Activated CD4-positive, alpha-beta T cell treated with anti-CD3 and anti-CD28 coated beads, Interleukin-2, amount 10 ng/mL, durations not matched to agents 7 days and 5 days (primary cell): ENCODE data around the gene IPO4. TPM values are rescaled to one million over a fixed set of nuclear protein-coding genes. Genes with fewer than 3 reads are reported as not detected.

ENCODE experiments used
- CTCF ChIA-PET: fragments of 350-600 bp; sonication (Branson Sonifier 250); formaldehyde crosslinking; loops from one replicate; lab custom pipeline; 2021; ENCODE audit warnings: antibody characterized with exemption; lab: Charles Lee
- POLR2A ChIA-PET: fragments of 350-600 bp; sonication (Branson Sonifier 250); formaldehyde crosslinking; loops from one replicate; lab custom pipeline; 2021; ENCODE audit warnings: antibody characterized with exemption; lab: Charles Lee
- DNase-seq: peaks from one replicate; pipeline ENCODE4 v3.0.0-alpha.2; 2020
- H3K27ac Mint-ChIP-seq: one replicate; pipeline ENCODE4 v1.8.0; 2021; ENCODE audit warnings: mild to moderate bottlenecking, moderate library complexity, mixed read lengths
- H3K27me3 Mint-ChIP-seq: one replicate; pipeline ENCODE4 v1.8.0; 2021; ENCODE audit warnings: mixed read lengths
- H3K36me3 Mint-ChIP-seq: one replicate; pipeline ENCODE4 v1.8.0; 2021; ENCODE audit warnings: low read depth, mixed read lengths
- H3K4me1 Mint-ChIP-seq: one replicate; pipeline ENCODE4 v1.8.0; 2021; ENCODE audit warnings: mixed read lengths
- H3K4me3 Mint-ChIP-seq: one replicate; pipeline ENCODE4 v1.8.0; 2021; ENCODE audit warnings: mild to moderate bottlenecking, moderate library complexity, mixed read lengths
- H3K9me3 Mint-ChIP-seq: one replicate; pipeline ENCODE4 v1.8.0; 2021; ENCODE audit warnings: mixed read lengths
- total RNA-seq, 2 experiments: library from RNA; stranded (reverse); gene quantifications; one replicate each; pipeline ENCODE4 v1.2.3, GENCODE V29; 2021

The IPO4 gene
- total RNA-seq, 2 experiments from 2014 or later: 45.3 to 48.7 TPM

- Mint-ChIP-seq H3K4me1 (peaks cover 44% of the 10 kb centered on the region), H3K27me3 (no peaks in the 10 kb centered on the region), H3K9me3 (no peaks in the 10 kb centered on the region), H3K27ac (peak overlapping the region; percentile 93), H3K4me3 (peak overlapping the region; percentile 89), H3K36me3 (peaks cover 41% of the 10 kb centered on the region)
- CTCF ChIA-PET: interaction anchor here (1.2 to 6.5 kb wide), 6 partner anchors 10 to 55 kb away, joined by 3 to 44 read pairs (median 8); partner anchors contain the start of genes IRF9 and TINF2
- DNase-seq: no peak
- POLR2A ChIA-PET: interaction anchor here (0.7 to 0.9 kb wide), 2 partner anchors 9 to 92 kb away, joined by 3 read pairs; partner anchors contain the start of gene TM9SF1
Observed at GRCh38 chr14:24186831-24187538, 1.6 kb downstream of the IPO4 start.

- no peaks in the 10 kb centered on the region for H3K27me3 Mint-ChIP-seq
- H3K9me3 Mint-ChIP-seq: no peaks in the 10 kb centered on the region
- H3K4me1 Mint-ChIP-seq: peaks cover 37% of the 10 kb centered on the region
- H3K4me3 Mint-ChIP-seq: no peak overlapping the region
- ChIA-PET CTCF (interaction anchor here (0.7 to 6.5 kb wide), 7 partner anchors 8 to 77 kb away, joined by 3 to 44 read pairs (median 4); partner anchors contain the start of gene IRF9), POLR2A (no interaction called here)
- no peak overlapping the region for H3K27ac Mint-ChIP-seq
- H3K36me3 Mint-ChIP-seq: peaks cover 39% of the 10 kb centered on the region
- DNase-seq: no peak
Observed at GRCh38 chr14:24185741-24186140, 2.9 kb downstream of the IPO4 start.

DNA sequence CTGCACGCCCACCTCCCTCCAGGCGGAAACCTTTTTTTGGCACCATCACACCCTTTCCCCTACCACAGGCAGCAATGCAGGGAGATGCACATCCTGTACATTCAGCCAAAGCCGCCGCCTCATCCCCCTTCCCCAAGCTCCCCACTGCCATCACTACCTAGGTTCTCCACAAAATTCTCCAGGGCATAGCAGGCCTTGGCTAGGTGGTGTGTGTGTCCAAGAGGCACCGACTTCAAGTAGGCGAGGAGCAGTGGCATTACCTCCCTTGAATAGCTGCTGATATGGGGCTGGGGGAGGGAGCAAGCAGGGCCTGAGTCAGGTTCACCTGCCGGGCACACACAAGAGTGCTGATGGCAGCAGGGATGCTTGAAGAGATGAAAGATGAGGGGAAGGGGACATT, 3.6 kb downstream of the IPO4 start:
- Mint-ChIP-seq H3K27ac (no peak overlapping the region), H3K9me3 (no peaks in the 10 kb centered on the region), H3K4me1 (peaks cover 33% of the 10 kb centered on the region), H3K36me3 (peaks cover 36% of the 10 kb centered on the region), H3K27me3 (no peaks in the 10 kb centered on the region), H3K4me3 (no peak overlapping the region)
- POLR2A ChIA-PET: no interaction called here
- CTCF ChIA-PET: interaction anchor here (0.9 to 6.5 kb wide), 6 partner anchors 9 to 76 kb away, joined by 3 to 44 read pairs (median 4); partner anchors contain the start of gene IRF9
- no peak for DNase-seq

DNA sequence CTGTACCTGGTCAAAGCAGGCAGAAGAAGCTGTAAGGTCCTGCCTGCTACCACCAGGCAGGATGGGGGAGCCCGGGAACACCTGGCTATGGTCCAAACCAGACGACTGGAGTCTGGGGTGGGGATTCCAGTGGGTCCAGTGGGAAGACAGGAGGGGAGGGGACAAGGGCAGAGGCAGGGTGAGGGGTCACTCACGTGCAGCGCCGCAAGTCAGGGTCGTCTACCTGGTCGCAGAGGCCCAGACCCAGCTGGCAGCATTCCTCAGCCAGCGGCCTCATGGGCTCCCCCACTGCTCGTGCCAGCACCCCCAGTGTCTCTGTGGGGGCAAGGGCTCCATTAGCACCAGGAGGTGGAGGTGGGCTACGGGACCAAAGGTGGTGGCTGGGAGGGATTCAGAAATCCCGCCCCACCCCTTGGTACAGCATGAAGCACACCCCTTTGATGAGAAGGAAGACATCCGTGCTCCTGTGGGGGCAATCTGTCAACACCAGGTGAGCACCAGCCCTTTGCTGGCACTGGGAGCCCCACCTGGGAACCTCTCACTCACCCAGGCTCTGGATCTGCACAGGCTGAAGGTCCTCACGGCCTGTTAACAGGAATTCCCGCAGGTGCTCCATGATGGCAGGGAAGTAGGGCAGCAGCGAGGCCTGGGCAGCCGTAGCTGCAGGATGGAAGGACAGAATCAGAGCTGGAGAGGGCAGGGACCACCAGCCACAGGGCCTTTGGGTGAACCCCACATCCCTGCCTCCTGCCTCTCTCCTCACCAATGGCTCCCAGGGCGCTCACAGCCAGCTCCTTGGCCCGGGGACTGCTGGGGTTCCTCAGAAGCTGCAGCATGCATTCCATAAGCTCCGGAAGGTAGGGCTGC, 4.3 kb downstream of the IPO4 start:
- Mint-ChIP-seq H3K27ac (no peak overlapping the region), H3K36me3 (peaks cover 39% of the 10 kb centered on the region), H3K4me1 (peaks cover 29% of the 10 kb centered on the region), H3K27me3 (no peaks in the 10 kb centered on the region), H3K9me3 (no peaks in the 10 kb centered on the region), H3K4me3 (no peak overlapping the region)
- CTCF ChIA-PET: interaction anchor here (0.9 to 6.5 kb wide), 3 partner anchors 9 to 23 kb away, joined by 4 to 44 read pairs (median 11); partner anchors contain the start of gene IRF9
- no peak for DNase-seq
- POLR2A ChIA-PET: no interaction called here

GRCh38 chr14:24183014-24183481, 5.6 kb downstream of the IPO4 start:
- POLR2A ChIA-PET: no interaction called here
- Mint-ChIP-seq H3K27ac (no peak overlapping the region), H3K4me1 (peaks cover 19% of the 10 kb centered on the region), H3K4me3 (no peak overlapping the region), H3K36me3 (peaks cover 41% of the 10 kb centered on the region), H3K27me3 (no peaks in the 10 kb centered on the region), H3K9me3 (no peaks in the 10 kb centered on the region)
- CTCF ChIA-PET: interaction anchor here (0.7 to 6.5 kb wide), 4 partner anchors 22 to 198 kb away, joined by 3 to 44 read pairs (median 22); partner anchors contain the start of genes IRF9 and MDP1
- no peak for DNase-seq

DNA sequence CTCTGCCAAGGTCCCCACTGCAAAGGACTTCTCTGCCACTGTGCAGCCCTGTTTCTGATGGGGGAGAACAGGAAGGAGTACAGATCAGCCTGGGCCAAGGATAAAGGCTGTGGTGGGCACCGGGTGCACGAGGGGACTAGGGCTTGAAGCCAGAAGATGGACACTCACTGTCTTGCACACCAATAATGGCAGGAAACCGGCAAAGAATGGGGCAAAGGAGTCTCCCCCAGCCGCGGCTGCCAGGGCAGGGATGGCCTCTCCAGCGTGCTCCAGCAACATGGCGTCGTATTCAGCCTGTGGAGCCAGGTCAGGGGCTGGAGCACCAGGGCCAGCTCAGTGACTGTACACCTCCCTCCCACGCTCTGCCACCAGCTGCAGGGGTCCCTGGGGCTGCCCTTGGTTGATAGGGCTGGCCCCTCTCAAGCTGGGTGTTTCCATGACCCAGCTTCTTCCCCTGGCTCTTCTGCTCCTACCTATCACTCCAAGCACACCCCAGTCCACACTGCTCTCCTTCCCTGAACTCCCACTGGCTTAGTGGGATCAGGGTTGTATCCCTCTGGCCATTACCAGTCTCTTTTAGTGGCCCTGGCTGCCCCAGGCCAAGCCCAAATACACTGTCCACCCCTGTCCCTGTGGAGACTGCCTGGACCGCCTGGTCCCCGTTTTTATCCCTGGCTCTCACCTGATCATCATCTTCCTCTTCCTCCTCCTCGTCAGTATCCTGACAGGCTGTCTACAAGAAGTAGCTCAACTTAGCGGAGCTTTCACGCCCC, 6.3 kb downstream of the IPO4 start:
- ChIA-PET POLR2A (no interaction called here), CTCF (interaction anchor here (0.7 to 4.9 kb wide), 4 partner anchors 12 to 198 kb away, joined by 3 to 38 read pairs (median 4); partner anchors contain the start of genes IRF9 and MDP1)
- Mint-ChIP-seq H3K27ac (peak overlapping the region; percentile 28), H3K27me3 (no peaks in the 10 kb centered on the region), H3K4me3 (no peak overlapping the region), H3K9me3 (no peaks in the 10 kb centered on the region), H3K4me1 (peaks cover 13% of the 10 kb centered on the region), H3K36me3 (peaks cover 45% of the 10 kb centered on the region)
- DNase-seq: no peak

- H3K36me3 Mint-ChIP-seq: peaks cover 49% of the 10 kb centered on the region
- H3K4me1 Mint-ChIP-seq: peaks cover 8% of the 10 kb centered on the region
- no peaks in the 10 kb centered on the region for H3K27me3 Mint-ChIP-seq
- no peak overlapping the region for H3K4me3 Mint-ChIP-seq
- H3K27ac Mint-ChIP-seq: peak overlapping the region; percentile 6
- DNase-seq: no peak
- no peaks in the 10 kb centered on the region for H3K9me3 Mint-ChIP-seq
- ChIA-PET POLR2A (interaction anchor here (0.6 kb wide), 1 partner anchor 10 kb away, joined by 3 read pairs; no protein-coding TSS in a partner anchor), CTCF (interaction anchor here (0.6 to 4.9 kb wide), 6 partner anchors 11 to 250 kb away, joined by 3 to 38 read pairs (median 4); partner anchors contain the start of genes IRF9, MDP1 and TM9SF1)
Observed at GRCh38 chr14:24181371-24182077, 7.1 kb downstream of the IPO4 start.

GRCh38 chr14:24179961-24180796, 8.4 kb downstream of the IPO4 start:
- peaks cover 46% of the 10 kb centered on the region for H3K36me3 Mint-ChIP-seq

GRCh38 chr14:24179294-24179960, 9.2 kb downstream of the IPO4 start:
- Mint-ChIP-seq H3K4me1 (peaks cover 13% of the 10 kb centered on the region), H3K4me3 (no peak overlapping the region), H3K27me3 (no peaks in the 10 kb centered on the region), H3K27ac (no peak overlapping the region), H3K36me3 (peaks cover 48% of the 10 kb centered on the region), H3K9me3 (no peaks in the 10 kb centered on the region)
- no peak for DNase-seq
- CTCF ChIA-PET: interaction anchor here (4.9 kb wide), 1 partner anchor 18 kb away, joined by 38 read pairs; the partner anchor contains the start of gene IRF9
- POLR2A ChIA-PET: no interaction called here

More at GRCh38 chr14:24179961-24180796, 8.4 kb downstream of the IPO4 start:
- DNase-seq: no peak
- Mint-ChIP-seq H3K4me1 (peaks cover 7% of the 10 kb centered on the region), H3K9me3 (no peaks in the 10 kb centered on the region), H3K4me3 (no peak overlapping the region), H3K27ac (no peak overlapping the region), H3K27me3 (no peaks in the 10 kb centered on the region)
- ChIA-PET POLR2A (interaction anchor here (0.6 kb wide), 1 partner anchor 20 kb away, joined by 5 read pairs; no protein-coding TSS in a partner anchor), CTCF (interaction anchor here (0.5 to 4.9 kb wide), 4 partner anchors 11 to 19 kb away, joined by 3 to 38 read pairs (median 4); partner anchors contain the start of genes IRF9 and TM9SF1)
